ENCODE results near the gene MAP3K10.

The MAP3K10 gene

DNA sequence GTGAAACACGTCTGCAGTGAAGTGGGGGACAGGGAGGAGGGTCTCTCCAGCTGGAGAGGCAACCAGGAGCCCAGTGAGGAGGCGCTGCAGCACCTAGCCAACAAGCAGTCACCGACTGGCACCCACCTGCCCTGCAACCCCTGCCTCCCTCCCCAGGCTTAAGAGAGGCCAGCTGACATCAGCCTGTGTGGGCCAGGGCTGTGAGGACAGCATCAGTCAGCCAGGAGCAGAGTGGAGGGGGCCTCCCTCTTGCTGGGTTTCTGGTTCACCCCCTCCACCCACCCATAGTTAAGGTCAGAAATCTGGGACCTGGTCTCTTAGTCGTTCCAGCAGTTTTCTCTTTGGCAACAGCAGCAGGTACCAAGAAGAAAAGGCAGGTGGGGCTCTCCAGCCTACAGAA, 60.8 kb downstream of the MAP3K10 start:
- DNase-seq = no peak

DNA sequence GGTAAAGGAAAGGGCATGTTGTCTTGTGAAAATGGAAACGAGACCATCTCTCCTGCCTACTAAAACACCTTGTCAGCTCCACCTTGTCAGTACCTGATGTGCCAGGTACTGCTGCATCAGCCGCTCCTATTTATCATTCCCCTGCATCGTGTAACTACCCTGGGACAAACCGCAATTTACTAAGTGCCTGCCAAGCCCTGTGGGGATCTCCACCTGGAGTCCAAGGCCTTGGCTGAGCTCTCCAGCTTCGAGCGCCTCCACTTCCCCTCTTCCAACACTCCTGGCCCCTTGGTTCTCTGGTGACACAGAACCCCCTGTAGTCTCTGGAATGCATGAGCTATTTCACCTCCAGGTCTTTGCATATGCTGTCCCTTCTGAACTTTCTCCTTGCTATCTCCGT, 61.2 kb downstream of the MAP3K10 start:
- no peak for DNase-seq

DNA sequence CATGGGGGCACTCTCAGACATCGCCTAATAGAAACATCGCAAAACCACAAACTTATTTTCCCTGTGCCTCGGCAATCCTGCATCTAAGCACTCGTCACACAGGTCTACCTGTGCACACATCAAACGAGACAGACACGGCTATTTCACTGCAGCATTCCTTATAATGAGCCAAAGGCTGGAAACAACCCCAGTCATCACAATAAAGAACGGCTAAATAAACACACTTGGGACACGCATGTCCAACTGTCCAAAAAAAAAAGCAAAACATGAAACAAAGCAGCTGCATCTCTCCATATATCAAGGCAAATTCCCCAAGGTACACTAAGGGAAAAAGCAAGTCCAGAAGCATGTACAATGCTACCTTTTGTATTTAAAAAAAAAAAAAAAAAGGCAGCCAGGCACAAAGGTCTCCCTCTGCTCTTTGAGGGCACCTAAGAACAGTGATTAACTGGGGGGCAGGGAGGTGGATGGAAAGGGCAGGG, 62.4 kb downstream of the MAP3K10 start:
- DNase-seq = no peak

DNA sequence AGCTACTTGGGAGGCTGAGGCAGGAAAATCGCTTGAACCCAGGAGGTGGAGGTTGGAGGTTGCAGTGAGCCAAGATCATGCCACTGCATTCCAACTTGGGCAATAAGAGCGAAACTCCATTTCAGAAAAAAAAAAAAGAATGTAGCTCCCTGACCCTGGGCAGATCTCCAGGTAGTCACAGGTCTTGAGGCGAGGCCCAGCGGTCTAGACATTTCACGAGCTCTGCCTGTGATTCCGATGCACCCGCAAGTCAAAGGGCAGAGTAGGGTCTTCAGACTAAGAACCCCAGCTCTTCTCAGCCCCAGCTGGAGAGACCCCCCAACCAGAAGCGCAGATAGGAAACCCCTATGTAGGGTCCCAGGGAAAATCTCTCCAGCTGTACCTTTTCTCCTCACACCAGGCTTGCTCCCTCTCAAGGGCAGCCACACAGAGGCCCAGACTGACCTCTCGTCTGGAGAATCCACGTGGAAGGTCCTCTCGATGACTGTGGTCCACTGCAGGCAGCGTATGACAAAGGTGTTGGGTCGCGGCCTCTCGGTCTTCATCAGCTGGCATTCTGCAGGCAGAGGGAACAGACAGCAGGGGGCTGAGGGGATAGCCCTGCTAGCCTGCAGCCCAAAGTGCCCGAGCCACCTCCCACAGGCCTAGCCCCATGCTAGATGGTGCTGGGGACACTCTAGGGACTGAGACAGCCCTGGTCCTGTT, 63.6 kb downstream of the MAP3K10 start:
- no peak for DNase-seq

DNA sequence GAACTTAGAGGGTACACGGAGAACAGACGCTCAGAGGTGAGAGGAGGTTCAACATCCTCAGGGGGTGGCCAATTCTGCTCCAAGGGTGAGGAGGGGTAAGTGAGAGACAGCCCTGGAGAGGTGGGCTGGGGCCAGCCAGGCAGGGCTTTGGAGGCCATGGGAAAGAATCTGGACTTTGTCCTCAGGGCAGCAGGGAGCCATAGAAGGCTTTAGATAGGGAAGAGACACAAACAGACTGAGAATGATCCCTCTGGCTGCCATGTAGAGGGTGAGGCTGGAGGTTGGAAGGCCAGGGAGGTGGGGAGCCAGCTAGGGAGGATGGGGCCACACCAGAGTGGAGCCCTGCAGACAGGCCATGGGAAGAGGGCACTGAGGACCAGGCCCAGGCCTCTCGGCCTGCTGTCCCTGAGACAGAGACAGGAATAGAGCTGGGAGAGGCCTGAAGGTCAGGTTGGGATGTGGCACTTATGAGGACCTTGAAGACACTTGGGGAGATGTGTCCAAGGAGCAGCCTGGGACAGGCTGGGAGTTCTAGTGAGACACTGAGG, 64.5 kb downstream of the MAP3K10 start:
- no peak for DNase-seq

DNA sequence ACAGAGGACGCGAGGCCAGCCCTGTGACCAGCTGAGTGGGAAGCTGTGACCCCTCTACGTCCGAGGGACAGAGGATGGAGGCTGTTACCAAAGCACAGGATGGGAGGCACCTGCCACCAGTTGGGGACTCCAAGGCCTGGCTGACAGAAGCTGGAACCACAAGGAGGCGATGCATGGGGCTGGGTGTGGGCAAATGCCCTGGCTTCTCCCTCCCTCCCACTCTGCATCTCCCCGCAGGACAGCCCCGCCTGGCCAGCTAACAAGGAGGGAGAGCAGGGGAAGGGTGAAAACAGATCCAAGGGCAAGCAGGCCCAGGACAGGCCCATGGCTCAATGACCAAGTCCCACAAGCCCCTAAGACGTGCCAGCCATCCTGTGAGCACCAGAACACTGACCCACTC, 65.3 kb downstream of the MAP3K10 start:
- no peak for DNase-seq

DNA sequence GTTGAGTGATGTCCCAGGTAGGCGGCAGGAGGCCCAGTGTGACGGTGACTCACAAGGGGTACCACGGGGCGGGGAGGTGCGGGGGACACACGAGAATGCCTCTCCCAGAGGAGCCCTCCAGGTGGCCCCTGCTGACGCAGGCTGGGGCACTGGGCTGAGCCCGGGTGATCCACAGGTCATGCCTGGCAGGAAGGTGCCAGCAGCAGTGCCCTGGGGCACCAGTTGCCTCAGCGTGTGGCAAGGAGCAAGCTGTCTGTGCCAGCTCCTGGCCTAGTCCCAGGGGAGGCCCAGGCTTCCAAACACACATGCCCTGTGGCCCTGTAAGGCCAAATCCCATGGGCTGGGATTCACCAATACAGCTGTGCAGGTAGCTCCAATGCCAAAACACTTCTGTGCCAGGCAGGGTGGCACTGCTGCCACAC, 65.9 kb downstream of the MAP3K10 start:
- no peak for DNase-seq

DNA sequence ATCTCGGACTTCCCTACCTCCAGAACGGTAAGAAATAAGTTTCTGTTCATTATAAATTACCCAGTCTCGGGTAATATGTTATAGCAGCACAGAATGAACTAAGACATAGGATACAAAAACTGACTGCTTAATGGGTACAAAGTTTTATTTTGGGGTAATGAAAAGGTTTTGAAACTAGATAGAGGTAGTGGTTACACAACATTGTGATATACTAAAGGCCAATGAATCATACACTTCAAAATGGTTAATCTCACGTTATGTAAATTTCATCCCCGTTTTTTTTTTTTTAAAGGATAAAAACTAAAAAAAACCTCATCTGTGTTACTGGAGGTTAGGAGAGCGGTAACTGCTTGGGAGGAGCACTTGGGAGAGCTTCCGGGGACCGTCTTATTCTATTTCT, 70.4 kb downstream of the MAP3K10 start:
- DNase-seq = no peak

DNA sequence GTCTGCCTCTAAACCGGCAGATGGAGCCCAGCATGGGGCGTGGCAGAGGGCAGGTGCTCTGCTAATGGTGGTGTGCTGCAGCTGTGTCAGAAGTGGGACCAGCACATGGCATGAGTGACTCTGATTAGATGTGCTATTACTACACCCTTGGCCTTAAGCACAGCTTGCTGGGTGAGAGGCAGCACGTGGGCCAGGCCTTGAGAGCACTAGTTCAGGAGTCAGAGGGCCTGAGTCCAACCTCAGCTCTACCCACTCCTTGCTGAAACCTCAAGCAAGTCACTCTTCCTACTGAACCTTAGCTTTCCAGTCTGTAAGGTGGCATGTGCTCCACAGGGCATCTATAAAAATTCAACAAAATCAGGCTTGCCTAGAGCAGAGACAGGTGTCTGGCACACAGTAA, 71.2 kb downstream of the MAP3K10 start:
- DNase-seq = no peak

DNA sequence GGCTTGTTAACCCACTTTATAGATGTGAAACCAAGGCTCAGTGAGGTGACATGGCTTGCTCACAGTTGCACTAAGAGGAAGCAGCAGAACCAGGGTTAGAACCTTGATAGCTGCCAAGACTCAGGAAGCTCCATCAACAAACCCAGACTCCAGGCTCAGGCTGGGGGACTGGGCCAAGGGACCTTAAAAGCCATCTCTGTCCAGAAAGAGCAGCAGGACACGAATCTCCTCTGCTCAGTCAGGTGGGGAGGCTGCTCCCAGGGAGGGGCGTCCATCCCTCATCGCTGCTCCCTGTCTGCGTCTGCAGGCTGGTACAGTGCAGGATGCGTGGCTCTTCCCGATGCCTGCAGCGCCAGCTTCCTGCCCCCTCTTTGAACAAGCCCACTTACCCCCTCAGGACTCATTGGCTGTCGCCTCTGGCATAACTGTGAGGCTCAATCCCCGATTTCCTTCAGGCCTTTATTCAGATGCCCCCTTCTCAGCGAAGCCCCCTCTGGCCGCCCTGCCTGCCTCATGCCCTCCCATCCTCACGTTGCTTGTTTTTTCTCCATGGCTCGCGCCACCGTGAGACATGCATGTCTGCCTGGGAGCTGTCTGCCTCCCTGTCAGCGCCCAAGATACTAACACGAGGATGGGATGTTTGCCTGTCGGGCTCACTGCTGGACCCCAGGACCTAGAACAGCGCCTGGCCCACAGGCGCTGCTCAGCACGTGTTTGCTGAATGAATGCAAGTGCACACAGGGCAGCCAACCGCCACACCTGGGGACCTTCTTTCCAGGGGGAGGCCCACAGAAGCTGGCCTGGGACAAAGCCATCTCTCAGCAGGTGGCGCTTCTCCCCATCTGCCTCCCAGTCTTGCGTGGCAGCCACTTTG, 72.5 kb downstream of the MAP3K10 start:
- no peak for DNase-seq

DNA sequence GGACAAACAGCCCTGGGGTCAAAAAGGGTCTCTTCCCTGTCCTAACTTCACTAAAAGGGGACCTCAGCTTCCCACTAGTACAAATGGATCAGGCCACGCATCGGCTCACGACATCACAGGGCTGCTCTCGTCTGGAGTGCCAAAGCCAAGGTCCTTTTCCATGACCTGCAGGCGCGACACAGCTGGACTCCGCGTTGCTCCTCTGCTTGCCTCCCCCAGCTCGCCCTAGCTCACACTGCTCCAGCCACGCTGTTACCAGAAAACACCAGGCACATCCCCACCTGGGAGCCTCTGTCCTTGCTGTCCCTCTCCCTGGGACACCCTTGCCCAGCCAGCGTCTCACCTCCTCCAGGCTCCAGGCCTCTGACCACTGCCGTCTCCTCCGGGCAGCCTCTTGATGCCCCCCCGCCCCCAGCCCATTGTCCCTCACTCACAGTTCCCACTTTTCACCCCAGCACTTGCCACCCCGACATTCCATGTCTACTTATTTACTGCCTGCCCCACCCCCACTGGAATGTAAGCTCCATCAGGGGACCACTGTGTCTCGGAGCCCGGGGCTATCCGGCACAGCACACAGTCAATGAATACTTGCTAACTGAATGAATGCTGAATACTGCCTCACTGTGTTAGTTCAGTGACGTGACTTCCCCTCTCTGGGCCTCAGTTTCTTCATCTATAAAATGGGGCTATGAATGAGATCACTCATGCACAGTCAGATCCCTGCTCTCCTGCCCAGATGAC, 73.3 kb downstream of the MAP3K10 start:
- DNase-seq = no peak

Measured in activated T-cell treated with anti-CD3 and anti-CD28 coated beads for 4 hours (primary cell).